HepG2 (cell line): Measurements from ENCODE around the gene IZUMO4.

Experiments
- BCL6 ChIP-seq: IDR thresholded peaks from 2 replicates; pipeline ENCODE4 v1.6.1; 2016; ENCODE audit warnings: missing genetic modification reagents, missing compliant biosample characterization
- SETDB1 ChIP-seq: sonication (generic); formaldehyde crosslinking; IDR thresholded peaks from 2 replicates; pipeline ENCODE4 v1.5.1; 2020; ENCODE audit warnings: missing genetic modification reagents, mild to moderate bottlenecking, borderline replicate concordance
- ZHX1 ChIP-seq: sonication (generic); formaldehyde crosslinking; IDR thresholded peaks from 2 replicates; pipeline ENCODE4 v1.8.1; 2022; ENCODE audit warnings: low read depth, mild to moderate bottlenecking, missing genetic modification reagents
- ZNF235 ChIP-seq: sonication (generic); formaldehyde crosslinking; IDR thresholded peaks from 2 replicates; pipeline ENCODE4 v1.8.1; 2023; ENCODE audit warnings: mild to moderate bottlenecking, missing genetic modification reagents, borderline replicate concordance

- no peak for TF ChIP-seq ZNF235
- no peak for TF ChIP-seq ZHX1 (CRISPR knock-in tag)
- TF ChIP-seq BCL6 (CRISPR knock-in tag): no peak
- no peak for TF ChIP-seq SETDB1 (CRISPR knock-in tag)
Observed at GRCh38 chr19:2084993-2085720, 11.6 kb upstream of the IZUMO4 start.
